ENCODE data around the gene MAB21L4.
"Not testable (repeated sequence)": the region's sequence is repeated elsewhere in the genome, so short reads cannot be mapped to it uniquely, and the experiment has no call there.

DNA sequence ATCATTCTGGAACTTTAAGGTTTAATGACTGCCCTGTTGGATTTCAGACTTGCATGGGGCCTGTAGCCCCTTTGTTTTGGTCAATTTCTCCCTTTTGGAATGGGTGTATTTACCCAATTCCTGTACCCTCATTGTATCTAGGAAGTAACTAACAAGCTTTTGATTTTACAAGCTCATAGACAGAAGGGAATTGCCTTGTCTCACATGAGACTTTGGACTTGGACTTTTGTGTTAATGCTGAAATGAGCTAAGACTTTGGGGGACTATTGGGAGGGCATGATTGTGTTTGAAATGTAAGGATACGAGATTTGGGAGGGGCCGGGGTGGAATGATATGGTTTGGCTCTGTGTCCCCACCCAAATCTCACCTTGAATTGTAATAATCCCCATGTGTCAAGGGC lies 49.6 kb downstream of the MAB21L4 start:
- TF ChIP-seq, protein P1, sequence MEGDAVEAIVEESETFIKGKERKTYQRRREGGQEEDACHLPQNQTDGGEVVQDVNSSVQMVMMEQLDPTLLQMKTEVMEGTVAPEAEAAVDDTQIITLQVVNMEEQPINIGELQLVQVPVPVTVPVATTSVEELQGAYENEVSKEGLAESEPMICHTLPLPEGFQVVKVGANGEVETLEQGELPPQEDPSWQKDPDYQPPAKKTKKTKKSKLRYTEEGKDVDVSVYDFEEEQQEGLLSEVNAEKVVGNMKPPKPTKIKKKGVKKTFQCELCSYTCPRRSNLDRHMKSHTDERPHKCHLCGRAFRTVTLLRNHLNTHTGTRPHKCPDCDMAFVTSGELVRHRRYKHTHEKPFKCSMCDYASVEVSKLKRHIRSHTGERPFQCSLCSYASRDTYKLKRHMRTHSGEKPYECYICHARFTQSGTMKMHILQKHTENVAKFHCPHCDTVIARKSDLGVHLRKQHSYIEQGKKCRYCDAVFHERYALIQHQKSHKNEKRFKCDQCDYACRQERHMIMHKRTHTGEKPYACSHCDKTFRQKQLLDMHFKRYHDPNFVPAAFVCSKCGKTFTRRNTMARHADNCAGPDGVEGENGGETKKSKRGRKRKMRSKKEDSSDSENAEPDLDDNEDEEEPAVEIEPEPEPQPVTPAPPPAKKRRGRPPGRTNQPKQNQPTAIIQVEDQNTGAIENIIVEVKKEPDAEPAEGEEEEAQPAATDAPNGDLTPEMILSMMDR (conservative IDR thresholded peaks at IDR 0.05): not testable (repeated sequence)
- not testable (repeated sequence) for TF ChIP-seq ZFX (IDR thresholded peaks at IDR 0.05)

Measured in C4-2B (cell line).